WTC11 (cell line): Measurements from ENCODE around the gene UPF2. TPM values are rescaled to one million over a fixed set of nuclear protein-coding genes. Genes with fewer than 3 reads are reported as not detected.

Experiments
- ATAC-seq: fragments of 200-7000 bp; cut with Tn5 transposase; 2 replicates; pipeline ENCODE4 v1.10.0; 2021; ENCODE audit warnings: mild to moderate bottlenecking, moderate library complexity
- CTCF ChIA-PET: fragments of 300-600 bp; sonication (Branson Sonifier 250); formaldehyde crosslinking; loops from one replicate; lab custom pipeline; 2021; ENCODE audit warnings: antibody characterized with exemption; lab: Charles Lee
- POLR2A ChIA-PET: fragments of 350-600 bp; sonication (Branson Sonifier 250); formaldehyde crosslinking; loops from one replicate; lab custom pipeline; 2021; ENCODE audit warnings: antibody characterized with exemption; lab: Charles Lee
- DNase-seq: peaks from one replicate; pipeline ENCODE4 v3.0.0; 2021; ENCODE audit warnings: low spot score
- H3K27ac Mint-ChIP-seq: 2 replicates; pipeline ENCODE4 v1.8.0; 2021; ENCODE audit warnings: mixed read lengths
- H3K27me3 Mint-ChIP-seq: 2 replicates; pipeline ENCODE4 v1.8.0; 2021; ENCODE audit warnings: low read depth, mild to moderate bottlenecking, moderate library complexity, mixed read lengths
- H3K36me3 Mint-ChIP-seq: 2 replicates; pipeline ENCODE4 v1.8.0; 2021; ENCODE audit warnings: mixed read lengths
- H3K4me1 Mint-ChIP-seq: 2 replicates; pipeline ENCODE4 v1.8.0; 2022; ENCODE audit warnings: mixed read lengths
- H3K4me3 Mint-ChIP-seq: 2 replicates; pipeline ENCODE4 v1.8.0; 2021; ENCODE audit warnings: mild to moderate bottlenecking, moderate library complexity, mixed read lengths
- H3K9me3 Mint-ChIP-seq: 2 replicates; pipeline ENCODE4 v1.8.0; 2021; ENCODE audit warnings: mixed read lengths
- AR ChIP-seq: fragments of 250-450 bp; sonication (Bioruptor Pico); IDR thresholded peaks from 2 replicates; pipeline ENCODE4 v1.9.0; 2021; ENCODE audit warnings: mild to moderate bottlenecking
- CREM ChIP-seq: sonication (generic); formaldehyde crosslinking; IDR thresholded peaks from 2 replicates; pipeline ENCODE4 v1.8.1; 2022; ENCODE audit warnings: mild to moderate bottlenecking, missing genetic modification reagents, moderate library complexity
- EMX1 ChIP-seq: fragments of 250-450 bp; sonication (Bioruptor Pico); IDR thresholded peaks from 2 replicates; pipeline ENCODE4 v1.8.0; 2021; ENCODE audit warnings: mild to moderate bottlenecking
- FOXJ3 ChIP-seq: sonication (generic); formaldehyde crosslinking; IDR thresholded peaks from 2 replicates; pipeline ENCODE4 v1.9.0; 2021; ENCODE audit warnings: missing genetic modification reagents, mild to moderate bottlenecking, borderline replicate concordance
- FOXP1 ChIP-seq: sonication (generic); formaldehyde crosslinking; IDR thresholded peaks from 2 replicates; pipeline ENCODE4 v1.8.0; 2022; ENCODE audit warnings: missing genetic modification reagents, mild to moderate bottlenecking, moderate library complexity, borderline replicate concordance
- FOXP4 ChIP-seq: sonication (generic); formaldehyde crosslinking; IDR thresholded peaks from 2 replicates; pipeline ENCODE4 v1.8.0; 2022; ENCODE audit warnings: mild to moderate bottlenecking, missing genetic modification reagents
- HMGA2 ChIP-seq: fragments of 250-450 bp; sonication (Bioruptor Pico); IDR thresholded peaks from 2 replicates; pipeline ENCODE4 v1.4.0; 2021; ENCODE audit warnings: mild to moderate bottlenecking, moderate library complexity
- MXD4 ChIP-seq: fragments of 250-450 bp; sonication (Bioruptor Pico); IDR thresholded peaks from 2 replicates; pipeline ENCODE4 v1.8.0; 2021; ENCODE audit warnings: mild to moderate bottlenecking, moderate library complexity, borderline replicate concordance
- NFE2L1 ChIP-seq: sonication (generic); formaldehyde crosslinking; IDR thresholded peaks from 2 replicates; pipeline ENCODE4 v1.8.1; 2023; ENCODE audit warnings: missing genetic modification reagents
- SOX15 ChIP-seq: fragments of 250-450 bp; sonication (Bioruptor Pico); IDR thresholded peaks from 2 replicates; pipeline ENCODE4 v1.9.0; 2021; ENCODE audit warnings: mild to moderate bottlenecking
- TEAD1 ChIP-seq: sonication (generic); formaldehyde crosslinking; IDR thresholded peaks from 2 replicates; pipeline ENCODE4 v1.8.0; 2022; ENCODE audit warnings: mild to moderate bottlenecking, missing genetic modification reagents
- ZBTB43 ChIP-seq: sonication (generic); formaldehyde crosslinking; IDR thresholded peaks from 2 replicates; pipeline ENCODE4 v1.8.1; 2023; ENCODE audit warnings: mild to moderate bottlenecking, missing genetic modification reagents
- ZNF232 ChIP-seq: sonication (generic); formaldehyde crosslinking; IDR thresholded peaks from 2 replicates; pipeline ENCODE4 v1.8.0; 2022; ENCODE audit warnings: mild to moderate bottlenecking, missing genetic modification reagents
- ZNF416 ChIP-seq: fragments of 250-450 bp; sonication (Bioruptor Pico); IDR thresholded peaks from 2 replicates; pipeline ENCODE4 v1.9.0; 2021; ENCODE audit warnings: mild to moderate bottlenecking, inconsistent platforms
- ZSCAN18 ChIP-seq: fragments of 250-450 bp; sonication (Bioruptor Pico); IDR thresholded peaks from 2 replicates; pipeline ENCODE4 v2.1.2; 2022; ENCODE audit warnings: mild to moderate bottlenecking, moderate library complexity
- total RNA-seq: library from RNA; stranded (reverse); gene quantifications from 3 replicates; pipeline ENCODE4 v1.2.3, GENCODE V29; 2021
- TF ChIP-seq, protein P1 (sequence below): sonication (generic); formaldehyde crosslinking; IDR thresholded peaks from 2 replicates; pipeline ENCODE4 v1.8.1; 2022; ENCODE audit warnings: mild to moderate bottlenecking, missing genetic modification reagents, moderate library complexity, borderline replicate concordance
- TF ChIP-seq, protein P2 (sequence below): fragments of 250-450 bp; sonication (Bioruptor Pico); IDR thresholded peaks from 2 replicates; pipeline ENCODE4 v1.9.0; 2021; ENCODE audit warnings: moderate library complexity, mild to moderate bottlenecking, inconsistent platforms, borderline replicate concordance
- TF ChIP-seq, protein P3 (sequence below): sonication (generic); formaldehyde crosslinking; IDR thresholded peaks from 2 replicates; pipeline ENCODE4 v1.8.0; 2022; ENCODE audit warnings: mild to moderate bottlenecking, missing genetic modification reagents

Gene UPF2
- total RNA-seq, 1 experiment from 2014 or later = 24.3 TPM

DNA sequence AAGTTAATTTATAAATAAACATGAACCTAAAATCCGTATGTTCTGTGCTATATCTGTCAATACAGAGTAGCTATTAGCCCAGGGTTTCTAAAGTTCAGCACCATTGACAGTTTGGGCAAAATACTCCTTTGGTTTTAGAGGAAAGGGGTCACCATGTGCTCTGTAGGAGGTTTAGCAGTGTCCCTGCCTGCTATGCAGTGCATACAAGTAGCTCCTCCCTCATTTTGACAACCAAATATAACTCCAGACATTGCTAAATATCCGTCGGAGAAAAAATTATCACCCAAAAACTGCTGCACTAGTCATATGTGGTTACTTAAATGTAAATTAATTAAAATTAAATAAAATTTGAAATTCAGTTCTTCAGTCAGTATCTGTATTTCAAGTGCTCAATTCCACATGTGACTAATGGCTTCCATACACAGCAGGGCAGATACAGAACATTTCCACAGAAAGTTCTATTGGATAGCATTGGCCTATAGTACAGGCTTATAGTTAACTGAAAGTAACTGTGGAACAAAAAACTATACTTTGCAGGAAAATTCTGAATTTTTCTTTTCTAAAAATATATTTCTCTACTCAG is 6.4 kb downstream of the UPF2 start (continued):
- TF ChIP-seq FOXP4 (CRISPR knock-in tag) (no peak), NFE2L1 (CRISPR knock-in tag) (no peak), MXD4 (no peak), HMGA2 (no peak)
- TF ChIP-seq, protein P1, sequence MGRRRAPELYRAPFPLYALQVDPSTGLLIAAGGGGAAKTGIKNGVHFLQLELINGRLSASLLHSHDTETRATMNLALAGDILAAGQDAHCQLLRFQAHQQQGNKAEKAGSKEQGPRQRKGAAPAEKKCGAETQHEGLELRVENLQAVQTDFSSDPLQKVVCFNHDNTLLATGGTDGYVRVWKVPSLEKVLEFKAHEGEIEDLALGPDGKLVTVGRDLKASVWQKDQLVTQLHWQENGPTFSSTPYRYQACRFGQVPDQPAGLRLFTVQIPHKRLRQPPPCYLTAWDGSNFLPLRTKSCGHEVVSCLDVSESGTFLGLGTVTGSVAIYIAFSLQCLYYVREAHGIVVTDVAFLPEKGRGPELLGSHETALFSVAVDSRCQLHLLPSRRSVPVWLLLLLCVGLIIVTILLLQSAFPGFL (CRISPR knock-in tag) = no peak

GRCh38 chr10:12031404-12031803 is 11.2 kb downstream of the UPF2 start:
- ChIA-PET CTCF (no interaction called here), POLR2A (interaction anchor here (0.7 kb wide), 1 partner anchor 8 kb away, joined by 3 read pairs; no protein-coding TSS in a partner anchor)
- H3K27me3 Mint-ChIP-seq = no peaks in the 10 kb centered on the region
- TF ChIP-seq, protein P2, sequence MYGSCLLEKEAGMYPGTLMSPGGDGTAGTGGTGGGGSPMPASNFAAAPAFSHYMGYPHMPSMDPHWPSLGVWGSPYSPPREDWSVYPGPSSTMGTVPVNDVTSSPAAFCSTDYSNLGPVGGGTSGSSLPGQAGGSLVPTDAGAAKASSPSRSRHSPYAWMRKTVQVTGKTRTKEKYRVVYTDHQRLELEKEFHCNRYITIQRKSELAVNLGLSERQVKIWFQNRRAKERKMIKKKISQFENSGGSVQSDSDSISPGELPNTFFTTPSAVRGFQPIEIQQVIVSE (CRISPR knock-in tag) = no peak
- TF ChIP-seq ZNF416 (CRISPR knock-in tag) = no peak
- TF ChIP-seq FOXJ3 (CRISPR knock-in tag) = no peak
- TF ChIP-seq, protein P3, sequence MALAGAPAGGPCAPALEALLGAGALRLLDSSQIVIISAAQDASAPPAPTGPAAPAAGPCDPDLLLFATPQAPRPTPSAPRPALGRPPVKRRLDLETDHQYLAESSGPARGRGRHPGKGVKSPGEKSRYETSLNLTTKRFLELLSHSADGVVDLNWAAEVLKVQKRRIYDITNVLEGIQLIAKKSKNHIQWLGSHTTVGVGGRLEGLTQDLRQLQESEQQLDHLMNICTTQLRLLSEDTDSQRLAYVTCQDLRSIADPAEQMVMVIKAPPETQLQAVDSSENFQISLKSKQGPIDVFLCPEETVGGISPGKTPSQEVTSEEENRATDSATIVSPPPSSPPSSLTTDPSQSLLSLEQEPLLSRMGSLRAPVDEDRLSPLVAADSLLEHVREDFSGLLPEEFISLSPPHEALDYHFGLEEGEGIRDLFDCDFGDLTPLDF (CRISPR knock-in tag) = no peak
- no peak for TF ChIP-seq SOX15 (CRISPR knock-in tag)
- no peak for TF ChIP-seq HMGA2
- TF ChIP-seq ZNF232 (CRISPR knock-in tag) = no peak
- TF ChIP-seq AR (CRISPR knock-in tag) = no peak
- TF ChIP-seq ZBTB43 (CRISPR knock-in tag) = no peak
- no peak for DNase-seq
- ATAC-seq = no peak
- no peak overlapping the region for H3K27ac Mint-ChIP-seq
- peaks cover 11% of the 10 kb centered on the region for H3K4me1 Mint-ChIP-seq
- H3K4me3 Mint-ChIP-seq = no peak overlapping the region
- H3K36me3 Mint-ChIP-seq = peaks cover 44% of the 10 kb centered on the region
- H3K9me3 Mint-ChIP-seq = no peaks in the 10 kb centered on the region

- Mint-ChIP-seq H3K36me3 (peaks cover 36% of the 10 kb centered on the region), H3K4me1 (peaks cover 11% of the 10 kb centered on the region), H3K27ac (peak overlapping the region; percentile 44; the same call in 1 of the 2 replicates), H3K9me3 (no peaks in the 10 kb centered on the region), H3K4me3 (no peak overlapping the region), H3K27me3 (no peaks in the 10 kb centered on the region)
- POLR2A ChIA-PET = no interaction called here
- CTCF ChIA-PET = no interaction called here
- ATAC-seq (no peak), DNase-seq (no peak)
- TF ChIP-seq EMX1 (CRISPR knock-in tag) (no peak), TEAD1 (CRISPR knock-in tag) (no peak), CREM (no peak), ZBTB43 (CRISPR knock-in tag) (no peak), ZSCAN18 (no peak), FOXP1 (CRISPR knock-in tag) (no peak)
Observed at GRCh38 chr10:12027539-12027938, 15.1 kb downstream of the UPF2 start.
